ENCODE results near the gene BORCS8.

The BORCS8 gene

GRCh38 chr19:19212916-19213315 is 21.0 kb upstream of the BORCS8 start:
- Histone ChIP-seq H3K36me3 (ENCODE audit: control insufficient read depth, insufficient read depth, low read length) (no peaks in the 10 kb centered on the region), H3K4me1 (ENCODE audit: control insufficient read depth, insufficient read depth, low read length) (no peaks in the 10 kb centered on the region), H3K27me3 (ENCODE audit: control insufficient read depth, insufficient read depth, low read length) (peaks cover 61% of the 10 kb centered on the region), H3K9me3 (ENCODE audit: control insufficient read depth, insufficient read depth, low read length) (no peaks in the 10 kb centered on the region), H3K9ac (ENCODE audit: low read depth, low read length) (no peak overlapping the region), H3K4me3 (ENCODE audit: low read depth, low read length) (peak overlapping the region; percentile 56)

DNA sequence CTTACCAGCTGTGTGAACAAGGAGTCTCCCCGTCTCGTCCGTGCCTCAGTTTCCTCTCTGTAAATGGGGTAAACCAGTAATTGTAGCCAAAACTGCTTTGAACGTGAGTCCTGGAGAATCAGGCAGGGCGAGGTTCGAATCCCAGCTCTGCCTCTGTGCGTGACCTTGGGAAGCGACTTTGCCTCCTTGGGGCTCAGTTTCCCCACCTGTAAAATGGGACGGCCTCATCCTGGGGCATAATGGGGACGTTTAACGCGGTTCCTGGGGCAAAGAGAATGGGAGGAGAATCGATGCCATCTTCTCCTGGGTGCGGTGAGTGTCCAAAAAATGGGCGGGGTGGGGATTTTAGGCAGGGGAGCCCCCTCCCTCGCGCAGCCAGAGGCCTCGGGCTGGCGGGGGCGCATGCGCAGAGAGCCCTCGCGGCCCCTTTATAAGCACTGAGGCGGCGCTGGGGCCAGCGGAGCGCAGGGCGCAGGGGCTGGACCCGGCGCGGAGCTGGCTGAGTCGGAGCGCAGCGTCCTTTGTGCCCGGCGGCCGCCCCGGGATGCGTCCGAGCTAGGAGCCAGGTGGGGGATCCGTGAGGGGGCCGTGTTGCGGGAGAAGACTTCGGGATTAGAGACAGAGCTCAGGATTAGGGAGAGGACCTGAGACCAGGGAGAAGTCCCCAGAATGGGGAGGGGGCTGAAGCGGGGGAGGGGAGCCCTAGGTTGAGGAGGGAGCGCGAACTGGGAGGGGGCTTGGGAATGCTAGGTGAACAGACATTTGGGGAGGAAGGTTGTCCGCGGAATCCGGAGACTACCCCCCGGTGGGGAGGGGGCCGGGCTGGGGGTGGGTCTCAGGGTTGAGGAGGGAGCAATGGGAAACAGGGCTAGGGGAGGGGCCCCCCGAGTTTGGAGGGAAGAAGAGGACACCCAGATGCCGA is 19.8 kb upstream of the BORCS8 start, which contains the start of gene NCAN:
NCAN (plus strand) TSS at position 460 of the 922 bp plus-strand sequence. CDS start 4,996 bp downstream, outside the sequence.
- Histone ChIP-seq H3K4me1 (ENCODE audit: control insufficient read depth, insufficient read depth, low read length) (no peaks in the 10 kb centered on the region), H3K4me3 (ENCODE audit: low read depth, low read length) (peak within 1 kb of the TSS; percentile 56), H3K9ac (ENCODE audit: low read depth, low read length) (no peak within 1 kb of the TSS), H3K36me3 (ENCODE audit: control insufficient read depth, insufficient read depth, low read length) (no peaks in the 10 kb centered on the region), H3K27me3 (ENCODE audit: control insufficient read depth, insufficient read depth, low read length) (peaks cover 71% of the 10 kb centered on the region), H3K9me3 (ENCODE audit: control insufficient read depth, insufficient read depth, low read length) (no peaks in the 10 kb centered on the region)

DNA sequence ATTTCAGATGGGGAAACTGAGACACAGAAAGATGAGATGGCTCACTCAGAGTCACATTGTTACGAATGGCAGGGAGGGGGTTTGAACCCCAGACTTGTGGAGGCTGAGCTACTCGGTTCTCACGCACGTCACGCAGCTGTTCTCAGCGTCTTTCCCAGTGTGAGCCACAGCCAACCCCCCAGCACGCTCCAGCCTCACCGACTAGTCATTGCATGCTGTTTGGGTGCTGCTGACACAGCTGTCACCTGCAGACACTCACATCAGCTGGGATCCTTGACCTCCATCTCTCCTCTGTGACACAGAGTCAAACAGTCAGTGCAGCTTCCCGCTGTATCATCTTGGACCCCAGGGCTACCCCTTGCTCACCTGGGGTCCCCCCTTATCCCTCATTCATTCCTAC is 17.4 kb upstream of the BORCS8 start:
- peaks cover 86% of the 10 kb centered on the region for H3K27me3 ChIP-seq (ENCODE audit: control insufficient read depth, insufficient read depth, low read length)
- no peaks in the 10 kb centered on the region for H3K9me3 ChIP-seq (ENCODE audit: control insufficient read depth, insufficient read depth, low read length)
- no peaks in the 10 kb centered on the region for H3K36me3 ChIP-seq (ENCODE audit: control insufficient read depth, insufficient read depth, low read length)
- no peak overlapping the region for H3K4me3 ChIP-seq (ENCODE audit: low read depth, low read length)
- no peaks in the 10 kb centered on the region for H3K4me1 ChIP-seq (ENCODE audit: control insufficient read depth, insufficient read depth, low read length)
- H3K9ac ChIP-seq (ENCODE audit: low read depth, low read length) = no peak overlapping the region

GRCh38 chr19:19207637-19208572 is 16.0 kb upstream of the BORCS8 start:
- H3K4me1 ChIP-seq (ENCODE audit: control insufficient read depth, insufficient read depth, low read length) = no peaks in the 10 kb centered on the region
- H3K27me3 ChIP-seq (ENCODE audit: control insufficient read depth, insufficient read depth, low read length) = peaks cover 74% of the 10 kb centered on the region
- no peak overlapping the region for H3K9ac ChIP-seq (ENCODE audit: low read depth, low read length)
- H3K4me3 ChIP-seq (ENCODE audit: low read depth, low read length) = no peak overlapping the region
- no peaks in the 10 kb centered on the region for H3K9me3 ChIP-seq (ENCODE audit: control insufficient read depth, insufficient read depth, low read length)
- H3K36me3 ChIP-seq (ENCODE audit: control insufficient read depth, insufficient read depth, low read length) = no peaks in the 10 kb centered on the region

DNA sequence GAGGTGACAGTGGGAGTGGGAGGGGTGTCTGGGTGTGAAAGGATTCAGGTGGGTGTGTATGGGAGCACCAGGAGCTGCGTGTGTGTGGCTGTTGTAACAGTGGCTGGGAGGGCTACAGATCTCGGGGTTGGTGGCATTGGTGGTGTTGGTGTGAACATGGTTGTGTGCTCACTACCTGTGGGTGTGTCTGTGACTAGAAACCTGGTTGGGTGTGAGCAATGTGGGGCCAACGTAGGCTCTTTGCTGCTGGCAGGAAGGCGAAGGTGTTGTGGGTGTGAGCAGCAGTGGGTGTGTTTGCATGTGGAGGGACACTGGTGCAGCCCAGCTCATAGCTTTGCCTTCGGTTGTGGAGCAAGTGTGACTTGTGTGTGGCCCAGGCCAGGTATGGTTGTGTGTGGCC is 15.0 kb upstream of the BORCS8 start:
- H3K9ac ChIP-seq (ENCODE audit: low read depth, low read length) = no peak overlapping the region
- H3K27me3 ChIP-seq (ENCODE audit: control insufficient read depth, insufficient read depth, low read length) = peaks cover 65% of the 10 kb centered on the region
- H3K4me3 ChIP-seq (ENCODE audit: low read depth, low read length) = no peak overlapping the region
- no peaks in the 10 kb centered on the region for H3K36me3 ChIP-seq (ENCODE audit: control insufficient read depth, insufficient read depth, low read length)
- peaks cover 3% of the 10 kb centered on the region for H3K4me1 ChIP-seq (ENCODE audit: control insufficient read depth, insufficient read depth, low read length)
- H3K9me3 ChIP-seq (ENCODE audit: control insufficient read depth, insufficient read depth, low read length) = no peaks in the 10 kb centered on the region

GRCh38 chr19:19205416-19206410 is 13.8 kb upstream of the BORCS8 start:
- H3K9ac ChIP-seq (ENCODE audit: low read depth, low read length) = no peak overlapping the region
- H3K36me3 ChIP-seq (ENCODE audit: control insufficient read depth, insufficient read depth, low read length) = peaks cover 4% of the 10 kb centered on the region
- no peaks in the 10 kb centered on the region for H3K9me3 ChIP-seq (ENCODE audit: control insufficient read depth, insufficient read depth, low read length)
- peaks cover 56% of the 10 kb centered on the region for H3K27me3 ChIP-seq (ENCODE audit: control insufficient read depth, insufficient read depth, low read length)
- H3K4me3 ChIP-seq (ENCODE audit: low read depth, low read length) = no peak overlapping the region
- peaks cover 3% of the 10 kb centered on the region for H3K4me1 ChIP-seq (ENCODE audit: control insufficient read depth, insufficient read depth, low read length)

DNA sequence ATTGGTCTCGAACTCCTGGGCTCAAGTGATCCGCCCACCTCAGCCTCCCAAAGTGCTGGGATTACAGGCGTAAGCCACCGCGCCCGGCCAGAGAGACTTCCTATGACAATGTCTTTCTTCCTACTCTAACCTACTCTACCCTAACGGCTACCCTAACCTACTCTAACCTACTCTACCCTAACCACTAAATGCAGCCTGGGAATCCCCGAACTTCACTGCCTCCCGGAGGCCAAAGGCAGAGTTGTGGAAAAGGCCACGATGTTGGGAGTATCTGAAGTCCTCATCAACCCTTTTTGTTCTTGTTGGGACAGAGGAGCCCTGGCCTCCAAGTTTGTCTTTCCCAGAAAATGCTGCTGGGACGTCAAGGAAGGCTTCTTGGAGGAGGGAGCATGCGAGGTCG is 12.2 kb upstream of the BORCS8 start:
- Histone ChIP-seq H3K4me1 (ENCODE audit: control insufficient read depth, insufficient read depth, low read length) (peaks cover 3% of the 10 kb centered on the region), H3K36me3 (ENCODE audit: control insufficient read depth, insufficient read depth, low read length) (peaks cover 4% of the 10 kb centered on the region)

DNA sequence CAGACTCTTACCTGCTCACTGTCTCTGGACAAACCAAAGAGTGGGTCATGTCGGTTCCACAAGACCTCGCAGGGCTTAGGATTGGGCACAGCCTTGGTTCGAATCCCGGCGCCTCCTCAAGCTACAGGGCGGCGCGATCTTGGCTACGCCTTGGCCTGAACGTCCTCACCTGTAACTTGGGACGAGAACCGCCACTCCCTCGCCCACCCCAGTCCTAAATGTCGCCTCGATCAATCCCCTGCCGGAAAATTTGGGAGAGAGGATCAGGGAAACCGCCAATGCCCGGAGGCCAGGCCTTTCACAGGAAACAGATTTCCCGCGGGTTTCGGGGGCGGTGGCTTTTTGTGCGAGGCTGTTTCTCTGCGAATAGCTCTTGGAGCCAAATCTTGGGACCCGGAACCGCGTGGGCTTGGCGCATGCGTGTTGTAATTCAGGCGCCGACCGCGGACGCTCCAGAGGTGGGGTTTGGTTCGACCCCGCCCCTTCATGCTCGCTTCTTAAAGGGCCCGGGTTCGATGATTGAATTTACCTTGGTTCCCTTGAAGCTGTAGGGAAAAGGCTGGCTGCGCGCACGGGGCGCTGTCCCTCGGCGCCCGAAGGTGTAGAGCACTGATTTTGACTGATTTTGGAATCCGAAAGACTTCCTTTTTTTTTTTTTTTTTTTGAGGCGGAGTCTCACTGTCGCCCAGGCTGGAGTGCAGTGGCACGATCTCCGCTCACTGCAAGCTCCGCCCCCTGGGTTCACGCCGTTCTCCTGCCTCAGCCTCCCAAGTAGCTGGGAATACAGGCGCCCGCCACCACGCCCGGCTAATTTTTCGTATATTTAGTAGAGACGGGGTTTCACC is 11.3 kb upstream of the BORCS8 start, which contains the start of gene NR2C2AP:
NR2C2AP (minus strand) TSS at position 403 of the 845 bp plus-strand sequence; CDS start at position 49, 354 bp downstream.
- H3K4me1 ChIP-seq (ENCODE audit: control insufficient read depth, insufficient read depth, low read length) = peaks cover 3% of the 10 kb centered on the region
- H3K9ac ChIP-seq (ENCODE audit: low read depth, low read length) = peak within 1 kb of the TSS; percentile 91
- H3K9me3 ChIP-seq (ENCODE audit: control insufficient read depth, insufficient read depth, low read length) = no peaks in the 10 kb centered on the region
- peaks cover 36% of the 10 kb centered on the region for H3K27me3 ChIP-seq (ENCODE audit: control insufficient read depth, insufficient read depth, low read length)
- H3K36me3 ChIP-seq (ENCODE audit: control insufficient read depth, insufficient read depth, low read length) = peaks cover 13% of the 10 kb centered on the region
- peak within 1 kb of the TSS; percentile 93 for H3K4me3 ChIP-seq (ENCODE audit: low read depth, low read length)

More for the DNA sequence above, 12.2 kb upstream of the BORCS8 start:
- Histone ChIP-seq H3K27me3 (ENCODE audit: control insufficient read depth, insufficient read depth, low read length) (peaks cover 43% of the 10 kb centered on the region), H3K9ac (ENCODE audit: low read depth, low read length) (no peak overlapping the region), H3K9me3 (ENCODE audit: control insufficient read depth, insufficient read depth, low read length) (no peaks in the 10 kb centered on the region), H3K4me3 (ENCODE audit: low read depth, low read length) (no peak overlapping the region)

DNA sequence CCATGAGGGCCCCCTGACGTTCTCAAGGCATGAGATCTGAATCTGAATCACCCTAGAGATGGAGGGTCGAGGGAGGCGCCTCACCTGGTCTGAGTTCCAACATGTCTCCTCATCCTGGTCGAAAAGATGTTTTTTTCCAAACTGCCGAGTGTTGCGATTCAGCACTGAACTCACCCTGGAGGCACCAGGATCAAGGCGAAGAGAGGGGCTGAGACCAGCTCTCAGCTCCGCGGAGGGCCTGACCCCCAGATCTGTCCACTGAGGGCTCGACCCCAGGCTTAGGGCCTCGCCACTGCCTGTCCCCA is 10.7 kb upstream of the BORCS8 start:
- Histone ChIP-seq H3K27me3 (ENCODE audit: control insufficient read depth, insufficient read depth, low read length) (peaks cover 34% of the 10 kb centered on the region), H3K36me3 (ENCODE audit: control insufficient read depth, insufficient read depth, low read length) (peaks cover 14% of the 10 kb centered on the region), H3K4me1 (ENCODE audit: control insufficient read depth, insufficient read depth, low read length) (peaks cover 3% of the 10 kb centered on the region), H3K4me3 (ENCODE audit: low read depth, low read length) (peak overlapping the region; percentile 93), H3K9ac (ENCODE audit: low read depth, low read length) (peak overlapping the region; percentile 91), H3K9me3 (ENCODE audit: control insufficient read depth, insufficient read depth, low read length) (no peaks in the 10 kb centered on the region)
